Activated T-cell treated with anti-CD3 and anti-CD28 coated beads, Interleukin-2, amount 50 U/mL, for 48 hours (primary cell): ENCODE results near the gene MEIS3.
"Not testable (repeated sequence)": the region's sequence is repeated elsewhere in the genome, so short reads cannot be mapped to it uniquely, and the experiment has no call there.

Experiments
- DNase-seq, 2 experiments: peaks; one replicate each; pipeline ENCODE4 v3.0.0-alpha.2; 2020

The MEIS3 gene

GRCh38 chr19:47381653-47382279 lies 37.6 kb downstream of the MEIS3 start:
- peak in 1 of 2 experiments; percentile 27 for DNase-seq

- DNase-seq = no peak
Observed at GRCh38 chr19:47381121-47381520, 38.2 kb downstream of the MEIS3 start.

GRCh38 chr19:47380559-47380958 lies 38.8 kb downstream of the MEIS3 start:
- no peak for DNase-seq

GRCh38 chr19:47379381-47379938 lies 39.9 kb downstream of the MEIS3 start:
- DNase-seq = no peak

GRCh38 chr19:47378246-47378645 lies 41.1 kb downstream of the MEIS3 start:
- no peak for DNase-seq

GRCh38 chr19:47377801-47378200 lies 41.5 kb downstream of the MEIS3 start:
- DNase-seq = no peak

- no peak for DNase-seq
Observed at GRCh38 chr19:47377208-47377701, 42.1 kb downstream of the MEIS3 start.

GRCh38 chr19:47376589-47377144 lies 42.7 kb downstream of the MEIS3 start:
- no peak for DNase-seq

- no peak for DNase-seq
Observed at GRCh38 chr19:47375694-47376588, 43.4 kb downstream of the MEIS3 start.

GRCh38 chr19:47374876-47375693 lies 44.2 kb downstream of the MEIS3 start:
- no peak for DNase-seq

GRCh38 chr19:47373246-47374240 lies 45.8 kb downstream of the MEIS3 start:
- no peak for DNase-seq

- DNase-seq = no peak
Observed at GRCh38 chr19:47372603-47373002, 46.7 kb downstream of the MEIS3 start.

GRCh38 chr19:47371261-47371660 lies 48.1 kb downstream of the MEIS3 start:
- no peak for DNase-seq

- DNase-seq = no peak
Observed at GRCh38 chr19:47370045-47370611, 49.2 kb downstream of the MEIS3 start.

GRCh38 chr19:47365455-47365854 lies 53.9 kb downstream of the MEIS3 start:
- not testable (repeated sequence) for DNase-seq

- DNase-seq = no peak
Observed at GRCh38 chr19:47363758-47364531, 55.4 kb downstream of the MEIS3 start.

- no peak for DNase-seq
Observed at GRCh38 chr19:47362321-47362720, 57.0 kb downstream of the MEIS3 start.

- no peak for DNase-seq
Observed at GRCh38 chr19:47358936-47359335, 60.4 kb downstream of the MEIS3 start.

- no peak for DNase-seq
Observed at GRCh38 chr19:47357788-47358680, 61.3 kb downstream of the MEIS3 start.
